BLaER1 treated with 17β-estradiol and CSF1 and Interleukin-3, amounts not matched to agents 10 nM and 100 nM (cell line): Measurements from ENCODE around the gene ROGDI.
A peak's percentile ranks its signal among the peaks of the same experiment; 100 is the strongest.

ENCODE experiments used
- H3K27ac ChIP-seq, 11 experiments: shearing (Covaris generic); formaldehyde crosslinking; 2 replicates each; pipeline ENCODE4 v1.8.1; 2022
- H3K27me3 ChIP-seq, 11 experiments: shearing (Covaris generic); formaldehyde crosslinking; 2 replicates each; pipeline ENCODE4 v1.8.1; 2022
- H3K36me3 ChIP-seq, 11 experiments: shearing (Covaris generic); formaldehyde crosslinking; 2 replicates each; pipeline ENCODE4 v1.8.1; 2022
- H3K4me1 ChIP-seq, 10 experiments: shearing (Covaris generic); formaldehyde crosslinking; 2 replicates each; pipeline ENCODE4 v1.8.1; 2022
- H3K4me2 ChIP-seq, 11 experiments: shearing (Covaris generic); formaldehyde crosslinking; 2 replicates each; pipeline ENCODE4 v1.8.1; 2022
- H3K4me3 ChIP-seq, 10 experiments: shearing (Covaris generic); formaldehyde crosslinking; 2 replicates each; pipeline ENCODE4 v1.8.1; 2022
- H3K9ac ChIP-seq, 11 experiments: shearing (Covaris generic); formaldehyde crosslinking; 2 replicates each; pipeline ENCODE4 v1.8.1; 2022
- H3K9me3 ChIP-seq, 11 experiments: shearing (Covaris generic); formaldehyde crosslinking; replicated peaks in 1 of 11; 2 replicates each; pipeline ENCODE4 v1.8.1; 2022
- H4K20me1 ChIP-seq, 11 experiments: shearing (Covaris generic); formaldehyde crosslinking; 2 replicates each; pipeline ENCODE4 v1.8.1; 2022
- Cebpa-rat ChIP-seq, 11 experiments: shearing (Covaris generic); IDR thresholded peaks; 2 replicates each; pipeline ENCODE4 v1.8.1; 2022

ROGDI gene

DNA sequence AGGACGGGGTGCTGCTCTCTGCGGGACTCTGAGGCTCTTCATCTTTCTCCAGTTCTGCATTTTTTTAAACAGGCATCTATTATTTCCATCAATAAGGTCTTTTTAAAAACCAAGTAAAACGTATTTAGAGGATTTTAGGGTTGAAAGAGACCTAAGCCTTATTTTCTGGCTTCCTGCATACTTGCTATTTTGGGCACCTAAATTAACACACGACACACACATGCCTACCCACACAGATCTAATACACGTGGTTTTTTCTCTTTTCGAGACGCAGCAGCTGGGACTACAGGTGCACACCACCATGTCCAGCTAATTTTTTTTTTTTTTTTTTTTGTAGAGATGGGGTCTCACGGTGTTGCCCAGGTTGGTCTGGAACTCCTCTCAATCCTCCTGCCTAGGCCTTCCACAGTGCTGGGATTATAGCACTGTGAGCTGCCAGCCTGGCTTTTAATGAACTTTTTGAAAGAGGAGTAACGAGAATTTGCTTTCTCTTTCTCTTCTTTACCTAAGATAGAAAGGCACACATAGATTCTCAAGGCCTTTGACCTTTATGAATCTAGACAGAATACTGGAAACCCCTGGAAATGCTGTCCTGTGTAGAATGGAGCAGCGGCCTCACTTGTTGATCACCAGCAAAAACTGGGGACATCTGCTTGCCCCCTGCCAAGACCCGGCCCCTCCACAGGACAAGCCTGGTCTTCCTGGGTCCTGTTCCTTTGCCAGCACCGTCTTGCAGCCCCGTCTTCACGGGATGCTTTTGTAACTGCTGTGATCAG is 54.3 kb downstream of the ROGDI start:
- Histone ChIP-seq H3K27ac (peak overlapping the region in 7 of 11 experiments; percentile 2 to 62 (median 57); a peak in 10 of 22 replicates), H3K9ac (peak overlapping the region; percentile 7 to 70 (median 52); a peak in 15 of 22 replicates), H3K9me3 (no peaks in the 10 kb centered on the region), H4K20me1 (peaks cover 0 to 64% (median 42%) of the 10 kb centered on the region in 11 experiments; a peak in 16 of 22 replicates), H3K36me3 (peaks cover 25 to 39% (median 31%) of the 10 kb centered on the region in 11 experiments), H3K4me1 (peaks cover 27 to 70% (median 50%) of the 10 kb centered on the region in 10 experiments), H3K27me3 (no peaks in the 10 kb centered on the region), H3K4me3 (peak overlapping the region in 2 of 10 experiments; percentile 2 to 32; a peak in 2 of 20 replicates), H3K4me2 (peak overlapping the region; percentile 32 to 96 (median 82); a peak in 21 of 22 replicates)
- TF ChIP-seq Cebpa-rat (IDR thresholded peaks at IDR 0.05), result no peak

DNA sequence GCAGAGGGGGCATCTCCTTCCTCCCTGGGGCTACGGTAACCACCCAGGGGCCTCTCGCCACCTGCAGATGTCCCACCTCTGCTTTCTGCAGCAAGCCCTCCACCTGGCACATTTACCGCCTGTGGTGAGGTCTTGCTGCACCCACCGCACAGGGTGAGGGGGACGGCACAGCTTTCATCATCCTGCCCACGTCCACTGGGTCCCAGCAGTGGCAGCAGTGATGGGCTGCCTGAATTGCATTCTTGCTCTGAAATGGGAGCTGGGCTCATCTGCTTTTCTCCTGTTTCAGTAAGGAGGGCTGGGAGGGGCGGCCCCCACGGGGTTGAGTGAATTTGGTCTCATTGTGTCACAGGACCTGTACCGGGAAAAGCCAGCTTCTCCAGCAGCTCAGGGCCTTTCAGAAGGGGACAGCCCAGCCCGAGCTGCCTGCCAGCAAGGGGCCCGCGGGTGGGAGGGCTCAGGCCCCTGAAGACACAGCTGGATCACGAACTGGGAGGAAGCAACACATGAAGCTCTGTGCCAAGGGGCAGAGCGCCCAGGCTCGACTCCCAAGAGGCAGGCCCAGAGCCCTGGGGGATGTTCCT is 55.4 kb downstream of the ROGDI start:
- Histone ChIP-seq H3K9ac (peak overlapping the region in 10 of 11 experiments; percentile 7 to 70 (median 36); a peak in 15 of 22 replicates), H3K4me1 (peaks cover 27 to 66% (median 54%) of the 10 kb centered on the region in 10 experiments), H3K4me3 (peak overlapping the region in 3 of 10 experiments; percentile 2 to 32 (median 7); a peak in 3 of 20 replicates), H3K27ac (peak overlapping the region in 6 of 11 experiments; percentile 0 to 62 (median 58); a peak in 8 of 22 replicates), H3K9me3 (no peaks in the 10 kb centered on the region), H3K36me3 (peaks cover 15 to 29% (median 21%) of the 10 kb centered on the region in 11 experiments), H4K20me1 (peaks cover 0 to 54% (median 32%) of the 10 kb centered on the region in 11 experiments; a peak in 15 of 22 replicates), H3K4me2 (peak overlapping the region; percentile 27 to 96 (median 82); a peak in 20 of 22 replicates), H3K27me3 (no peaks in the 10 kb centered on the region)
- TF ChIP-seq Cebpa-rat (IDR thresholded peaks at IDR 0.05), result no peak
